ENCODE data around the gene P3R3URF. TPM values are rescaled to one million over a fixed set of nuclear protein-coding genes. Genes with fewer than 3 reads are reported as not detected.

Gene P3R3URF
- not detected for total RNA-seq (2013)
- polyA plus RNA-seq, result not detected
- not detected in 2 replicates for polyA minus RNA-seq
- 0 reads per million in 11 experiments for total RNA-seq

DNA sequence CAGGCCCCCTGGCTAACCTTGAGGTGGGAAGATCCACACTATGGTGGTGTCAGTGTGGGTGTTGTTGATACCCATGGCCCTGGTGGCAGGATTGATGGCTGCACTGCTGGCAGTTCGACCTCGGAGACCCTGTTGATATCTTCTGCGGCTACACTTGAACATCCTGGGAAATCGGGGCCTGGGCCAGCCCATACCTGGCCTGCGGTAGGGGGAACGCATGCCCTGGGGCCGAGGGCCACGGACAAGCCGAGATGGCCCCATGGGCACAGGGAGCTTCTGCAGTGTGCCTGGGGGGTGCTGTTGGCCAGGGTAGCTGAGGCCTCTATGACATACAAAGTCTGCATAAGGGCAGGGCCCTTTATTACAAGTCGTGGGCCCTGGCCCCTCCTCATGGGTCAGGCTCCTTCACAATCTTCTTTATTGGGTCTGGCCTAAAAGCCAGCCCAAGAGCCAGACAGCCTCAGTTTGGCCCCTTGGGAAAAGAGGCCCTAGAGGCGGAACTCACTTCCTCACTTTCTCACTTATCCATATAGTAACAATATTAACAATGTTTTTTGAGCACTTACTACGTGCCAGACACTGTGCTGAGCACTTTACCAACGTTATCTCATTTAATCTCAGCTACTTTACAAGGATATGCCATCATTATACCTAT is at the start of gene P3R3URF:
Gene P3R3URF (minus strand): TSS at position 278 of the 655 bp plus-strand sequence. CDS start 17 bp downstream, at position 261.
- H3K27ac Mint-ChIP-seq, result no peak within 1 kb of the TSS
- no peak within 1 kb of the TSS for H3K4me2 ChIP-seq (replicated peaks; ENCODE audit: extremely low read depth, low read length, poor library complexity, severe bottlenecking)
- no peak within 1 kb of the TSS for H3K27ac ChIP-seq (ENCODE audit: low read depth in 1 of 2, low read length in 2 of 2)
- H3K36me3 ChIP-seq (replicated peaks in 1 of 2; ENCODE audit: control insufficient read depth in 1 of 2, insufficient read depth in 2 of 2, low read length in 2 of 2), result no peaks in the 10 kb centered on the region
- intact Hi-C loops (cut with micrococcal nuclease), result no loop called here
- no peaks in the 10 kb centered on the region for H3K4me1 Mint-ChIP-seq
- no peak within 1 kb of the TSS for H2AFZ ChIP-seq (ENCODE audit: insufficient read depth, low read depth, low read length, poor library complexity, severe bottlenecking)
- no peaks in the 10 kb centered on the region for H3K79me2 ChIP-seq (ENCODE audit: insufficient read depth, low read length)
- H3K4me3 ChIP-seq (replicated peaks in 1 of 3; ENCODE audit: low read depth in 2 of 3, low read length in 3 of 3), result no peak within 1 kb of the TSS
- H3K4me3 Mint-ChIP-seq, result no peak within 1 kb of the TSS
- peaks cover 0 to 4% of the 10 kb centered on the region in 2 donors for H3K4me1 ChIP-seq (ENCODE audit: control insufficient read depth in 1 of 2, insufficient read depth in 2 of 2, low read length in 2 of 2)
- no peaks in the 10 kb centered on the region for H3K36me3 Mint-ChIP-seq
- H3K27me3 ChIP-seq (ENCODE audit: control insufficient read depth in 2 of 2, insufficient read depth in 2 of 2, low read length in 2 of 2), result no peaks in the 10 kb centered on the region
- H4K20me1 ChIP-seq (ENCODE audit: insufficient read depth, low read length), result no peaks in the 10 kb centered on the region
- peaks cover 0 to 2% (median 0%) of the 10 kb centered on the region in 7 donors for H3K9me3 Mint-ChIP-seq
- H3K27me3 Mint-ChIP-seq (ENCODE audit: low read depth in 3 of 3), result peaks cover 2 to 3% (median 2%) of the 10 kb centered on the region in 3 donors
- no peaks in the 10 kb centered on the region for H3K9me3 ChIP-seq (replicated peaks in 1 of 2; ENCODE audit: control insufficient read depth in 1 of 2, insufficient read depth in 1 of 2, low read length in 2 of 2)
- TF ChIP-seq, protein P1, sequence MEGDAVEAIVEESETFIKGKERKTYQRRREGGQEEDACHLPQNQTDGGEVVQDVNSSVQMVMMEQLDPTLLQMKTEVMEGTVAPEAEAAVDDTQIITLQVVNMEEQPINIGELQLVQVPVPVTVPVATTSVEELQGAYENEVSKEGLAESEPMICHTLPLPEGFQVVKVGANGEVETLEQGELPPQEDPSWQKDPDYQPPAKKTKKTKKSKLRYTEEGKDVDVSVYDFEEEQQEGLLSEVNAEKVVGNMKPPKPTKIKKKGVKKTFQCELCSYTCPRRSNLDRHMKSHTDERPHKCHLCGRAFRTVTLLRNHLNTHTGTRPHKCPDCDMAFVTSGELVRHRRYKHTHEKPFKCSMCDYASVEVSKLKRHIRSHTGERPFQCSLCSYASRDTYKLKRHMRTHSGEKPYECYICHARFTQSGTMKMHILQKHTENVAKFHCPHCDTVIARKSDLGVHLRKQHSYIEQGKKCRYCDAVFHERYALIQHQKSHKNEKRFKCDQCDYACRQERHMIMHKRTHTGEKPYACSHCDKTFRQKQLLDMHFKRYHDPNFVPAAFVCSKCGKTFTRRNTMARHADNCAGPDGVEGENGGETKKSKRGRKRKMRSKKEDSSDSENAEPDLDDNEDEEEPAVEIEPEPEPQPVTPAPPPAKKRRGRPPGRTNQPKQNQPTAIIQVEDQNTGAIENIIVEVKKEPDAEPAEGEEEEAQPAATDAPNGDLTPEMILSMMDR (IDR thresholded peaks at IDR 0.05), result no peak
- WGBS (ENCODE audit: insufficient coverage), result 92% methylated on average over 12 of the region's 13 CpGs
- H3K9ac ChIP-seq (ENCODE audit: insufficient read depth, low read length, poor library complexity, severe bottlenecking), result no peak within 1 kb of the TSS
- DNase-seq, result no peak

GRCh38 chr1:46224966-46225365 is 48.7 kb upstream of the P3R3URF start:
- H3K27me3 ChIP-seq (ENCODE audit: control insufficient read depth in 2 of 2, insufficient read depth in 2 of 2, low read length in 2 of 2), result no peaks in the 10 kb centered on the region

More at GRCh38 chr1:46224966-46225365, 48.7 kb upstream of the P3R3URF start:
- Mint-ChIP-seq H3K4me1 (peaks cover 2% of the 10 kb centered on the region), H3K27me3 (ENCODE audit: low read depth in 3 of 3) (peaks cover 0 to 3% (median 0%) of the 10 kb centered on the region in 3 donors), H3K4me3 (no peak overlapping the region), H3K36me3 (no peaks in the 10 kb centered on the region), H3K9me3 (no peaks in the 10 kb centered on the region), H3K27ac (peak overlapping the region in 1 of 7 donors; percentile 31)
- 100% methylated on average over 3 of the region's 4 CpGs for WGBS (ENCODE audit: insufficient coverage)
- no peak for DNase-seq
- Histone ChIP-seq H2AFZ (ENCODE audit: insufficient read depth, low read depth, low read length, poor library complexity, severe bottlenecking) (no peak overlapping the region), H3K27ac (ENCODE audit: low read depth in 1 of 2, low read length in 2 of 2) (no peak overlapping the region), H3K9me3 (replicated peaks in 1 of 2; ENCODE audit: control insufficient read depth in 1 of 2, insufficient read depth in 1 of 2, low read length in 2 of 2) (no peaks in the 10 kb centered on the region), H3K4me2 (replicated peaks; ENCODE audit: extremely low read depth, low read length, poor library complexity, severe bottlenecking) (no peak overlapping the region), H3K9ac (ENCODE audit: insufficient read depth, low read length, poor library complexity, severe bottlenecking) (no peak overlapping the region), H3K4me1 (ENCODE audit: control insufficient read depth in 1 of 2, insufficient read depth in 2 of 2, low read length in 2 of 2) (no peaks in the 10 kb centered on the region), H3K36me3 (replicated peaks in 1 of 2; ENCODE audit: control insufficient read depth in 1 of 2, insufficient read depth in 2 of 2, low read length in 2 of 2) (no peaks in the 10 kb centered on the region), H3K79me2 (ENCODE audit: insufficient read depth, low read length) (no peaks in the 10 kb centered on the region), H4K20me1 (ENCODE audit: insufficient read depth, low read length) (no peaks in the 10 kb centered on the region), H3K4me3 (replicated peaks in 1 of 3; ENCODE audit: low read depth in 2 of 3, low read length in 3 of 3) (no peak overlapping the region)
- TF ChIP-seq, protein P1 (IDR thresholded peaks at IDR 0.05), result no peak
- intact Hi-C loops (cut with micrococcal nuclease), result loop anchor here in 1 of 2 donors (2.0 kb wide), 1 partner anchor 188 kb away; no protein-coding TSS in a partner anchor
